Immature natural killer cell (primary cell): ENCODE results near the gene TBR1. TPM values are rescaled to one million over a fixed set of nuclear protein-coding genes. Genes with fewer than 3 reads are reported as not detected.

Experiments used
- DNase-seq, 3 donors: peaks; one replicate each; pipeline ENCODE4 v3.0.0; 2022; ENCODE audit warnings: mixed read lengths in 1 of 3
- H3K27ac Mint-ChIP-seq, 6 donors: one replicate each; pipeline ENCODE4 v1.8.0; 2020; ENCODE audit warnings: mixed read lengths in 6 of 6, mild to moderate bottlenecking in 5 of 6, inconsistent platforms in 4 of 6, moderate library complexity in 3 of 6
- H3K27me3 Mint-ChIP-seq, 3 donors: one replicate each; pipeline ENCODE4 v1.8.0; 2020 to 2021; ENCODE audit warnings: low read depth in 3 of 3, mild to moderate bottlenecking in 3 of 3, mixed read lengths in 3 of 3, moderate library complexity in 3 of 3, inconsistent platforms in 1 of 3
- H3K36me3 Mint-ChIP-seq, 3 donors: one replicate each; pipeline ENCODE4 v1.8.0; 2020; ENCODE audit warnings: mixed read lengths in 3 of 3, inconsistent platforms in 2 of 3, mild to moderate bottlenecking in 2 of 3
- H3K4me1 Mint-ChIP-seq, 2 donors: one replicate each; pipeline ENCODE4 v1.8.0; 2020; ENCODE audit warnings: inconsistent platforms in 2 of 2, mild to moderate bottlenecking in 2 of 2, mixed read lengths in 2 of 2, moderate library complexity in 1 of 2
- H3K4me3 Mint-ChIP-seq, 5 donors: one replicate each; pipeline ENCODE4 v1.8.0; 2020; ENCODE audit warnings: mild to moderate bottlenecking in 5 of 5, mixed read lengths in 5 of 5, inconsistent platforms in 3 of 5, moderate library complexity in 3 of 5
- H3K9me3 Mint-ChIP-seq, 6 donors: one replicate each; pipeline ENCODE4 v1.8.0; 2020; ENCODE audit warnings: mild to moderate bottlenecking in 6 of 6, mixed read lengths in 6 of 6, inconsistent platforms in 4 of 6, moderate library complexity in 3 of 6
- polyA plus RNA-seq, 3 donors: library from polyadenylated mRNA; unstranded; fragments of 300-500 nt; fragmentation: Illumina TruSeq; gene quantifications; one replicate each; pipeline ENCODE4 v1.2.3, GENCODE V29; 2021

Gene TBR1
- polyA plus RNA-seq, 3 donors from 2014 or later: not detected

- peaks cover 0 to 1% (median 0%) of the 10 kb centered on the region in 3 donors for H3K27me3 Mint-ChIP-seq
- H3K4me3 Mint-ChIP-seq: no peak overlapping the region
- no peaks in the 10 kb centered on the region for H3K9me3 Mint-ChIP-seq
- peaks cover 23 to 39% (median 39%) of the 10 kb centered on the region in 3 donors for H3K36me3 Mint-ChIP-seq
- no peak overlapping the region for H3K27ac Mint-ChIP-seq
- DNase-seq: no peak
- H3K4me1 Mint-ChIP-seq: peaks cover 0 to 2% of the 10 kb centered on the region in 2 donors
Observed at GRCh38 chr2:161391737-161392506, 24.2 kb upstream of the TBR1 start.

GRCh38 chr2:161400076-161400475 lies 16.0 kb upstream of the TBR1 start:
- Mint-ChIP-seq H3K4me1 (no peaks in the 10 kb centered on the region), H3K9me3 (no peaks in the 10 kb centered on the region), H3K36me3 (peaks cover 28 to 45% (median 45%) of the 10 kb centered on the region in 3 donors), H3K4me3 (no peak overlapping the region), H3K27ac (no peak overlapping the region), H3K27me3 (no peaks in the 10 kb centered on the region)
- no peak for DNase-seq

- Mint-ChIP-seq H3K4me1 (no peaks in the 10 kb centered on the region), H3K27me3 (no peaks in the 10 kb centered on the region), H3K4me3 (no peak overlapping the region), H3K9me3 (no peaks in the 10 kb centered on the region), H3K27ac (no peak overlapping the region), H3K36me3 (peaks cover 9 to 25% (median 25%) of the 10 kb centered on the region in 3 donors)
- no peak for DNase-seq
Observed at GRCh38 chr2:161402297-161402696, 13.8 kb upstream of the TBR1 start.

- Mint-ChIP-seq H3K27ac (no peak overlapping the region), H3K4me1 (no peaks in the 10 kb centered on the region), H3K4me3 (no peak overlapping the region), H3K27me3 (no peaks in the 10 kb centered on the region), H3K9me3 (no peaks in the 10 kb centered on the region), H3K36me3 (peaks cover 10 to 22% (median 18%) of the 10 kb centered on the region in 3 donors)
- no peak for DNase-seq
Observed at GRCh38 chr2:161406316-161406715, 9.8 kb upstream of the TBR1 start.

DNA sequence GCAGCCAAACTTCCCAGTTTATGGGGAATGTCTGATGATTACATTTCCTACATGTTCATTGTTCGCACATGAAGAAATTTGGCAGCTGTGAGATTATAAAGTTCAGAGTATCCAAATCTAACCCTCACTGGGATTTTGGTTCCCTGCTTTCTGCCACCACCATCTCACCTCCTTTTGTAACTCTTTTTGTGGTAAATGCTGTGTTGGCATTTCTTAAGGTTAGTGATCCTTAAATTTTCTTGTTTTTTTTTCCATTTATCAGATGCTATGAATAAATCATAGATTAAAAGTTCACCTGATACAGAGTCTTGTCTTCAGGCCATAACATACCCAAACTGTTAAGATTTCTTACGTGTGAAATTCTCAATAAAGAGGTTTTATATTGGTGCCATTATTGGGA lies 8.5 kb upstream of the TBR1 start:
- Mint-ChIP-seq H3K9me3 (no peaks in the 10 kb centered on the region), H3K4me1 (no peaks in the 10 kb centered on the region), H3K27ac (no peak overlapping the region), H3K36me3 (peaks cover 10 to 21% (median 18%) of the 10 kb centered on the region in 3 donors), H3K4me3 (no peak overlapping the region), H3K27me3 (no peaks in the 10 kb centered on the region)
- no peak for DNase-seq

DNA sequence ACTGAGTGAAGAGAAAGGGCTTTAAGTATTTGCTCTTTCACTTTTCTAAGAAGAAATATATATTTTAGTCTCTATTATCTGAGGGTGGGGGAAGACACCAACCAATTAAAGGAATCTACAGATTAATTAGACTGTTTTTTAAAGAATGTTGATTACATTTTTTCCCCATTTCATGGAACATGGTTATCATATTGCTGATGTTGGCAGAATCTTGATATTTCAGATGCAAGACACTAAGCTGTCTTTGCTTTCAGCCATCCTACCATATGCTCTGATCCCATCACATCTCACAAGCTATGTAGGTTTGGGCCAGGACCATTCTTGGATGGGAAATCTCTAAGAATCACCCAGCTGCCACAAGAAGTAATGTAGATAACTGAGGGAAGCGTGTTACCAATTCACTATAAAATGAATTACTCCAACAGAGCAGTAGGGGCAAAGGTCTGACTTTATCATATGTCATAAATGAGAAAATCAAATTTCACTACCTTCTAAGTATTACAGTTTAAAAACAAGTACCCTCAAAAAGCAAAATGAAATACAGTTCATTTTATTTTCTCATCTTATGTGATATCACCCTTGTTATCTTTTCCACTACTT lies 6.7 kb upstream of the TBR1 start:
- Mint-ChIP-seq H3K36me3 (peaks cover 4 to 20% (median 18%) of the 10 kb centered on the region in 3 donors), H3K4me1 (peaks cover 5 to 7% of the 10 kb centered on the region in 2 donors), H3K9me3 (no peaks in the 10 kb centered on the region), H3K27me3 (peaks cover 0 to 3% (median 0%) of the 10 kb centered on the region in 3 donors), H3K27ac (no peak overlapping the region), H3K4me3 (no peak overlapping the region)
- DNase-seq: no peak

- Mint-ChIP-seq H3K4me3 (no peak overlapping the region), H3K36me3 (peaks cover 4 to 20% (median 18%) of the 10 kb centered on the region in 3 donors), H3K9me3 (no peaks in the 10 kb centered on the region), H3K27me3 (peaks cover 14 to 21% (median 18%) of the 10 kb centered on the region in 3 donors), H3K4me1 (peaks cover 25 to 34% of the 10 kb centered on the region in 2 donors), H3K27ac (no peak overlapping the region)
- DNase-seq: no peak
Observed at GRCh38 chr2:161412346-161412745, 3.8 kb upstream of the TBR1 start.

GRCh38 chr2:161414042-161415033 lies 1.8 kb upstream of the TBR1 start:
- Mint-ChIP-seq H3K9me3 (no peaks in the 10 kb centered on the region), H3K4me3 (peak overlapping the region; percentile 61 to 82 (median 77)), H3K27me3 (peaks cover 21 to 36% (median 30%) of the 10 kb centered on the region in 3 donors), H3K36me3 (peaks cover 4 to 16% (median 11%) of the 10 kb centered on the region in 3 donors), H3K27ac (no peak overlapping the region), H3K4me1 (peaks cover 25 to 53% of the 10 kb centered on the region in 2 donors)
- no peak for DNase-seq

DNA sequence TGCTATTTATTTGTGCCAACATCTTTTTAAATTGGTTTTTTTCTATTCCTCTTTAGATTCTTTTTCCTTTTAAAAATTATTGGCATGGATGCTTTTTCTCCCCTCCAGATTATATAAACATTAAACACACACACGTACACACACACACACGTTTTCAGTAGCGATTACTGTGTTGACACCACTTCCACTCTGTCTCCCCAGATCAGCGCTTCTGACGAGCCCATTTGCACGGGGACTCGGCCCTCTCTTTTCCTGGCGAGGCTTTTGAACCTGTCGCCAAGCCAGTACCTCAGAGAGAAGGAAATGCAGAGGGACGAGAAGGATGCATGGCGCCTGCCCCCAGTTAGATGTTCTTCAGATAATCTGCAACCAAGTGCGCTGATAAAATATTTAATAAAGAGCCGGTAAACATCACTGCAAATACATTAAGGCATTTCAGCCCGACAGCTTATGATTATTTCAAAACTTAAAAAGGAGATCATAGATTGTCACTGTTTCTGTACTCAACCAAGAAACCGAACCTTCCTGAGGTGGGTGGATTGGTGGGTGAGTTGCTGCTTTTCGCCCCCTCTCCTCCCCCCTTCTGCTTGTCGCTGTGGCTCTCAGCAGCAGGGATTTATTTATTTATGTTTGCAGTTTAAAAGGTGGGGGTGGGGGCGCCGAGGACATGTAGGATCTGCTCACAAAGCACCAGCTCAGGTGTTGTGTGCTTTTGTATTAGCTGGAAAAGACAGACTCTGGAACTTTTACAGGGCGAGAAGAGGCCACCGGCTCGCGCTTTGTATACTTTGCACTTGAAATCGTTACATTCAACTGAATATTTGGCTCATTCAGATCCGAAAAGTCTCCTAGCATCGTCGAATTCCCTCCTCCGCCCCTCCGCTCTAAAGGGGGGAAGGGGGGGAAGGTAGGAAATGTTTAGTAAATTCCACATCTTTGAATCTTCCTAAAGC lies 787 bp upstream of the TBR1 start:
- Mint-ChIP-seq H3K36me3 (peaks cover 4 to 12% (median 11%) of the 10 kb centered on the region in 3 donors), H3K4me3 (peak overlapping the region; percentile 61 to 82 (median 77)), H3K27ac (peak overlapping the region in 1 of 6 donors; percentile 7), H3K27me3 (peaks cover 21 to 39% (median 32%) of the 10 kb centered on the region in 3 donors), H3K9me3 (no peaks in the 10 kb centered on the region), H3K4me1 (peaks cover 25 to 57% of the 10 kb centered on the region in 2 donors)
- no peak for DNase-seq

DNA sequence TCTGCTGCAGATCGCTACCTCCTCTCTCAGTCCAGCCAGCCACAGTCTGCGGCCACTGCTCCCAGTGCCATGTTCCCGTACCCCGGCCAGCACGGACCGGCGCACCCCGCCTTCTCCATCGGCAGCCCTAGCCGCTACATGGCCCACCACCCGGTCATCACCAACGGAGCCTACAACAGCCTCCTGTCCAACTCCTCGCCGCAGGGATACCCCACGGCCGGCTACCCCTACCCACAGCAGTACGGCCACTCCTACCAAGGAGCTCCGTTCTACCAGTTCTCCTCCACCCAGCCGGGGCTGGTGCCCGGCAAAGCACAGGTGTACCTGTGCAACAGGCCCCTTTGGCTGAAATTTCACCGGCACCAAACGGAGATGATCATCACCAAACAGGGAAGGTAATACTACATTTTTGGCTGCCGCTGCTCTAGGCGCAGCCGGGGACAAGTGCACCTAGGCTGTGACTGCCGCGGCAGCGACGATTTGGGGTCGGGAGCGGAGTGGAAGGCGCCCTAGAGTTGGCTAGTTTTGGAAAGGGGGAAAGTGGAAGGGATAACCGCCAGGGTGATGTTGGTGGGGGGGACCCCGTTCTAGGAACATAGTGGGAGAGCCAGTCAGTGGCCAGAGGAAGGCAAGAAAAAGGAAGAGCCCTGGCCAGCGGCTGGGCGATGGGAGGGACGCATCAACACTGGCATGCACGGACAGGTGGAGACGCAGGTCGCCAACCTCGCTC lies 776 bp downstream of the TBR1 start:
- Mint-ChIP-seq H3K9me3 (peaks cover 0 to 1% (median 0%) of the 10 kb centered on the region in 6 donors), H3K27me3 (peaks cover 30 to 46% (median 39%) of the 10 kb centered on the region in 3 donors), H3K36me3 (peaks cover 0 to 7% (median 4%) of the 10 kb centered on the region in 3 donors), H3K4me1 (peaks cover 27 to 60% of the 10 kb centered on the region in 2 donors), H3K4me3 (peak overlapping the region in 3 of 5 donors; percentile 11 to 23 (median 17)), H3K27ac (no peak overlapping the region)
- no peak for DNase-seq

DNA sequence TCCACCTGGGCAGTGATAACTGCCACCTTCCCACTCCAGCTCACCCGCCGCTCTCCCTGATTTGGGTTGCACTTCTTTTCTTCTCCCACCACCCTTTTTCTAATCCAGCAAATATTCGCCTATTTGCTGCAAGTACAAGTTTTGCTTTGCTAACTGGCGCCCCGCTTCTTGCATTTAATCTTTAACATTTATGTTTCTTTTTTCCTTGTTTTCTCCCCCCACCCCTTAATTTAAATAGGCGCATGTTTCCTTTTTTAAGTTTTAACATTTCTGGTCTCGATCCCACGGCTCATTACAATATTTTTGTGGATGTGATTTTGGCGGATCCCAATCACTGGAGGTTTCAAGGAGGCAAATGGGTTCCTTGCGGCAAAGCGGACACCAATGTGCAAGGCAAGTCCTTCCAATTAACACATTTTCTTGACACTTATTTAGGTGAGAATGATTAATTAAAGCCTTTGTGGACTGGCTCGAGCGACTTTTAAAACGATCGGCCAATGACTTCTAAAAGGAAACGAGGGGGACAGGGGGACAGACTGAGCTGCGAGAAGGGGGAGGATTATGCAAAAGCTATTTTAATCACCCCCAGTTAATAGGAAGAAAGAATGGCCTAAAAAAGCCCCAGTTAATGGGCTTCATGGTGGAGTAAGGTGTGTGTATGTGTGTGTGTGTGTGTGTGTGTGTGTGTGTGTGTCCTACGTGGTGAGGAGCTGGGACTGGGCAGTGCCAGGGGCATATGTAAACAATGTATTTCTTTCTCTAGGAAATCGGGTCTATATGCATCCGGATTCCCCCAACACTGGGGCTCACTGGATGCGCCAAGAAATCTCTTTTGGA lies 1.6 kb downstream of the TBR1 start:
- Mint-ChIP-seq H3K4me3 (peak overlapping the region in 1 of 5 donors; percentile 35), H3K27me3 (peaks cover 30 to 51% (median 46%) of the 10 kb centered on the region in 3 donors), H3K36me3 (no peaks in the 10 kb centered on the region), H3K9me3 (peaks cover 0 to 1% (median 0%) of the 10 kb centered on the region in 6 donors), H3K27ac (no peak overlapping the region), H3K4me1 (peaks cover 27 to 62% of the 10 kb centered on the region in 2 donors)
- no peak for DNase-seq
